Central memory CD8-positive, alpha-beta T cell (primary cell): ENCODE measurements around the gene HLCS.

Source experiments
- ATAC-seq: fragments of 150-1000 bp; cut with Tn5 transposase; replicated peaks from 2 replicates; pipeline ENCODE4 v1.10.0; 2022; ENCODE audit warnings: mild to moderate bottlenecking, moderate FRiP score, moderate number of reproducible peaks; ENCODE audit not compliant: poor library complexity, severe bottlenecking; ENCODE audit errors: extremely low read depth
- DNase-seq, 2 donors: peaks; one replicate each; pipeline ENCODE4 v3.0.0; 2021; ENCODE audit warnings: low spot score in 2 of 2
- H3K27ac Mint-ChIP-seq: one replicate; pipeline ENCODE4 v1.8.0; 2022; ENCODE audit warnings: low read depth, mild to moderate bottlenecking, moderate library complexity, mixed read lengths
- H3K27me3 Mint-ChIP-seq: one replicate; pipeline ENCODE4 v1.8.0; 2022; ENCODE audit warnings: mixed read lengths
- H3K36me3 Mint-ChIP-seq: one replicate; pipeline ENCODE4 v1.8.0; 2022; ENCODE audit warnings: mild to moderate bottlenecking, moderate library complexity, mixed read lengths; ENCODE audit not compliant: insufficient read depth
- H3K4me1 Mint-ChIP-seq: one replicate; pipeline ENCODE4 v1.8.0; 2022; ENCODE audit warnings: mixed read lengths
- H3K4me3 Mint-ChIP-seq: one replicate; pipeline ENCODE4 v1.8.0; 2022; ENCODE audit warnings: mild to moderate bottlenecking, moderate library complexity, mixed read lengths
- H3K9me3 Mint-ChIP-seq: one replicate; pipeline ENCODE4 v1.8.0; 2022; ENCODE audit warnings: mixed read lengths

HLCS gene

DNA sequence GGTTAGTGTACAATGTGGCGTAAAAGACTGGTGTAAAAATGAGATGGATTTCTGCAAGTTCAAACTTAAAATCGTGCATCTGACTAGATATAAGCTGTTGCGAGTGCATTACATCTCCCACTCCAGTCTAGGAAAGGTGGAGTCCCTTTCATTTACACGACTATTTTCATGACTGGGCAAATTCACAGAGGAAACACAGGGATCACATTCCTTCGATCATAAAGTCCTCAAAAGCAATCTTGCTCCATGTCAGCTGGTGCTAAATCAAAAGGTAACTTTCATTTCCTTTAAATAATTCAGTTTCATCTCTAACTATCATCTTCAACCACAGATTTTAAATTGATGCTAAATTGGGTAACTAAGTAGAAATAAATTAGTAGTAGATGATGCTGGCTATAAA, 100.0 kb downstream of the HLCS start:
- Mint-ChIP-seq H3K27ac (no peak overlapping the region), H3K36me3 (peaks cover 4% of the 10 kb centered on the region), H3K9me3 (no peaks in the 10 kb centered on the region), H3K27me3 (no peaks in the 10 kb centered on the region), H3K4me1 (peaks cover 23% of the 10 kb centered on the region), H3K4me3 (no peak overlapping the region)
- DNase-seq (no peak), ATAC-seq (no peak)

DNA sequence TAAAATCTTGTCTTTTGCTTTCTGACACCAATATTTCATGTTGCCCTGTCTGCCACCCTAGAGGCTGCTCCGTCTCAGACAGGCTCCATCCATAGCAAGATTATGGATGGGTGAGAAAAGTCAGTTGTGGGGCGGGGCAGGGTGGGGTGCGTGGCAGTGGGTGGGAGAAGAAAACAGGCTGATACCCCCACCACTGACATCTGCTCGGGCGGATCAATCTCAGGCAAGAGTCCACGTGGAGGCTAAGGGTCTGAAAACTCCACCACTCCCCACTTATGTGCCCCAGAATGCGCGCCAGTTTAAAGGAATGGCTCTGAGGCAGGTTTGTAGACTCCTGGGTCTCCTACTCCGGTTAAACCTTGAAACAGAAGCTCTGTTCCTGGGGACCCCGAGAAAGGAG, 101.5 kb downstream of the HLCS start:
- no peaks in the 10 kb centered on the region for H3K9me3 Mint-ChIP-seq
- H3K36me3 Mint-ChIP-seq, result peaks cover 1% of the 10 kb centered on the region
- H3K4me1 Mint-ChIP-seq, result peaks cover 29% of the 10 kb centered on the region
- H3K27ac Mint-ChIP-seq, result no peak overlapping the region
- ATAC-seq, result no peak
- H3K4me3 Mint-ChIP-seq, result no peak overlapping the region
- no peaks in the 10 kb centered on the region for H3K27me3 Mint-ChIP-seq
- no peak for DNase-seq

GRCh38 chr21:36863260-36863659, 103.2 kb downstream of the HLCS start:
- Mint-ChIP-seq H3K36me3 (peaks cover 1% of the 10 kb centered on the region), H3K4me1 (peaks cover 36% of the 10 kb centered on the region), H3K9me3 (no peaks in the 10 kb centered on the region), H3K27me3 (no peaks in the 10 kb centered on the region), H3K27ac (no peak overlapping the region), H3K4me3 (no peak overlapping the region)
- no peak for DNase-seq
- no peak for ATAC-seq

DNA sequence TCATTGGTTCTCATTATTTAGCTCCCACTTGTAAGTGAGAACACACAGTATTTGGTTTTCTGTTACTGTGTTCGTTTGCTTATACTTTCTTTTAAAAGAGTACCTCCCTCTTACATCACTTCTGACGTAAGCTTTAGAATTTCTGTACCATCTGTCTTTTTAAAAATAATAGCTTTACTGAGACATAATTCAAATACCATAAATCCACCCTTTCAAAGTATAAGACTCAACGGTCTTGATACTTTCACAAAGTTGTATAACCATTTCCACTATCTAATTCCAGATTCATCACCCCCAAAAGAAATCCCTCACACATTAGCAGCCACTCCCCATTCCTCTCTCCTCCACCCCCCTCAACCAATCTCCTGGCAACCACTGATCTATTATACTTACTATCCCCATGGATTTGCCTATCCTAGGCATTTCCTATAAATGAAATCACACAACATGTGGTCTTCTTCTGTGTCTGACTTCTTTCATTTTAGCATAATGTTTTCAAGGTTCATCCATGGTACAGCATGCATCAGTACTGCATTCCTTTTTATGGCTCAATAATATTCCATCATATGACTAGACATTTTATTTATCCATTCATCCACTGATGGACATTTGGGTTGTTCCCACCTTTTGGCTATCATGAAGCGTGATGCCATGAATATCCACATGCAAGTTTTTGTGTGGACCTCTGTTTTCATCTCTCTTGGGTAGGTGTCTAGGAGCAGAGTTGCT, 104.7 kb downstream of the HLCS start:
- Mint-ChIP-seq H3K9me3 (no peaks in the 10 kb centered on the region), H3K4me1 (peaks cover 26% of the 10 kb centered on the region), H3K27ac (no peak overlapping the region), H3K27me3 (no peaks in the 10 kb centered on the region), H3K4me3 (no peak overlapping the region), H3K36me3 (peaks cover 1% of the 10 kb centered on the region)
- no peak for ATAC-seq
- no peak for DNase-seq

DNA sequence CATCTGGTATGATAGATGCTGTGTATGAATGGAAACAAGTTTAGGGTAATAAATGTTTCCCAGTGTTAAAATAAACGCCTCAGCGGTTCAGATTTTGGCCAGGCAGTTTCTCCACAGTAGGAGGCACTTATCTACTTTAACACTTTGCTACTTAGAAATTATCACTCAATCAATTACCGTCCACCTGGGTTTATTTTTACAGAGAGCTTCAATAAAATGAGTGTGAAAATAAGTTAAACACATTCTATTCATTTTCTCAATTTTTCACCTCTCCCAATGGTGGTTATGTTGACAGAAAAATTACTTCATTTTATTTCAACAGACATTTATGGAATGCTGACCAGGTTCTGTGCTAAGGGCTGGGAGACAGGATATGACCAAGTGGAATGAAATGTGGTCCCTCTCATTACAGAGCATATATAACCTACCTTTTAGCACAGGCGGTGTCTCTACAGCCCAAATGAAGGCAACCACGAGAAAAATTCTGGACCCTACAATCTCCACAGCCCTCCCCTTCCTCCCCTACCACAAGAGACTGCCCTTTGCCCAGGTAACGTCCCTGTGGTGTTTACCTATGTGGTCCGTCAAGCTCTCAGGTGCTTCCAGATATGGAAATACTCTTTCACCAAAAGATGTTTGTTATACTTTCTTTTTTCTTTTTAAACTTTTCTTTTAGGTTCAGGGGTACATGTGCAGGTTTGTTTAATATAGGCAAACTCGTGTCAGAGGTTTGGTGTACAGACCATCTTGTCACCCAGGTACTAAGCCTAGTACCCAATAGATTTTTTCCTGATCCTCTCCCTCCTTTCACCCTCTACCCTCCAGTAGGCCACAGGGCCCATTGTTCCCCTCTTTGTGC, 105.5 kb downstream of the HLCS start:
- H3K27ac Mint-ChIP-seq, result no peak overlapping the region
- DNase-seq, result no peak

DNA sequence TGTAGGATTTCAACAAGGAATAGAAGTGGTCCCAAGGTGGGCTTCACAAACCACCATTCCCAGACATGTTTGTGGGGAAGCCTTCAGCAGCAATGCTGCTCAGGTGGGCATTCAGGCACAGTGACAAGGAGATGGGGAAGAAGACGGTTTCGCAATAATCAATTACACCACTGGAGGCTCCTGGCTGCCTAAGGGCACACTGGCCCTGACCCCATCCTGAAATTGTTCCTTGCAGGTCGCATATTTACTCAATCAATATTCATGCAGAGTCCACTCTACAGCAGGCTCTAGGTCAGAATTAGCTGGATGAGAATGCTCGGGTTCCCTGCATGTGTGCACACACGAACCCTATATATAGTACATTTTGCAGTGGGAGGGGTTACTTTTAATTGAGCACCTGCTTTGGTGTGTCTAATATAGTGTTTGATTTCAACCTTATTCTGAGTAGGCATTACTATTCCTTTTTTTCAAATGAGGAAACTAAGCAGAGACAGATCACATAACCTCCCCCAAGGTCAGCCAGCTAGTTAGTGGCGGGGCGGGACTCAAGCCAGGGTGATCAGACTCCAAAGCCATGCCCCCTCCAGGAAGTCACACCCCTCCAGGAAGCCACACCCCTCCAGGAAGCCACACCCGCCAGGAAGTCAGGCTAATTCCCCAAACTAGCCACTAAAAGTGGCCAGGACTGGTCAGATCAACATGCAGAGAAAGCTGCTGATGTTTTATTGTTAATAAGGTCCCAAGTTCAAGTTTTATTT, 106.5 kb downstream of the HLCS start:
- H3K27ac Mint-ChIP-seq, result peak overlapping the region; percentile 53
- peaks cover 31% of the 10 kb centered on the region for H3K4me1 Mint-ChIP-seq
- no peaks in the 10 kb centered on the region for H3K27me3 Mint-ChIP-seq
- ATAC-seq (peak; percentile 62), DNase-seq (no peak)
- no peaks in the 10 kb centered on the region for H3K9me3 Mint-ChIP-seq
- peaks cover 1% of the 10 kb centered on the region for H3K36me3 Mint-ChIP-seq
- H3K4me3 Mint-ChIP-seq, result no peak overlapping the region

More for the DNA sequence above, 105.5 kb downstream of the HLCS start:
- H3K9me3 Mint-ChIP-seq, result no peaks in the 10 kb centered on the region
- ATAC-seq, result no peak
- H3K27me3 Mint-ChIP-seq, result no peaks in the 10 kb centered on the region
- H3K4me1 Mint-ChIP-seq, result peaks cover 31% of the 10 kb centered on the region
- H3K4me3 Mint-ChIP-seq, result no peak overlapping the region
- H3K36me3 Mint-ChIP-seq, result peaks cover 1% of the 10 kb centered on the region

DNA sequence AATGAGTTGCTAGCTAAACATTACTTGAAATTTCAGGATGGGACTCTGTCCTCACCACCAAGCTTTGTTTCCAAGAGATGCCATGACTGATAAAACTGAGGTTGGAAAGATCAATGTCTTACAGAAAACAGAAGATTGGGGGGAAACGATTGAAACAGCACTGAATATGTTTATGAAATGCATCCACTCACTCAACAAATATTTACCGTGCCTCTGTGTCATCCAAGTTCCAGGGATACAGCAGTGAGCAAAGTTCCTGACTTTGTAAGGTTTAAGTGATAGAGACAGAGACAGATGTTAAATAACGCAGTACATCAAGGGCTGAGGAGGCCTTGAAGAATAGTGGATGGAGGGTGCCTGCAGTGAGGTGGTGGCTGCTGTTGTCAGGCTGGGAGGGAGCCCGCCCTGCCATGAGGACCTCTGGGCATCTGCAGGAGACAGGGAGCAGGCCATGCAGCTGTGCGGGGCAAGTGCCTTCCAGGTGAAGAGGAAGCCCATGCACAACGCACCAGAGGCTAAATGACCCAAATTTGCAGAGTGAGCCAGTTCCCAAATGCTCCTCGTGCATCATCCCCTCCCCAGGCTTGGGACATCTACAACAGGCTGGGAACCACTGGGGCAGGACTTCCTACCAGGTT, 108.0 kb downstream of the HLCS start:
- peaks cover 31% of the 10 kb centered on the region for H3K4me1 Mint-ChIP-seq
- H3K36me3 Mint-ChIP-seq, result peaks cover 3% of the 10 kb centered on the region
- H3K4me3 Mint-ChIP-seq, result no peak overlapping the region
- H3K9me3 Mint-ChIP-seq, result no peaks in the 10 kb centered on the region
- DNase-seq, result no peak
- H3K27me3 Mint-ChIP-seq, result no peaks in the 10 kb centered on the region
- H3K27ac Mint-ChIP-seq, result no peak overlapping the region
- no peak for ATAC-seq

DNA sequence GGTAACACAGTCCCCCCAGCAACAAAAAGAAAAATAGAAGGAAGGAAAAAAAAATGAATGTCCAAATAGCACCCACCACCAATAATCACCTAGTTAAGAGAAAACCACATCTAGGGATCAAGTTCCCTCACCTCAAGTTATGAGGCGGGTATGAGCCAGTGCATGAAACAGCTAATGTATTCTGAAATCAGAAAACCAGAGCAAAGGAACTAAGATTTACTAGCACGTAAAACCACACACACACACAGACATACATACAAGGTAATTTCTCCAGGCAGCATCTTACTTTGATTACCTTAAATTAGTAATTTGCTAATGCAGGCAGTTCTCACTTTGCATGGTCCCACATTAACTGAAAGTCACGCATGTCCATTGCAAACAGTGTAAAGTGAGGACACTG, 109.8 kb downstream of the HLCS start:
- H3K4me3 Mint-ChIP-seq, result no peak overlapping the region
- H3K27ac Mint-ChIP-seq, result no peak overlapping the region
- H3K9me3 Mint-ChIP-seq, result no peaks in the 10 kb centered on the region
- peaks cover 20% of the 10 kb centered on the region for H3K4me1 Mint-ChIP-seq
- H3K27me3 Mint-ChIP-seq, result no peaks in the 10 kb centered on the region
- ATAC-seq (no peak), DNase-seq (no peak)
- peaks cover 2% of the 10 kb centered on the region for H3K36me3 Mint-ChIP-seq

DNA sequence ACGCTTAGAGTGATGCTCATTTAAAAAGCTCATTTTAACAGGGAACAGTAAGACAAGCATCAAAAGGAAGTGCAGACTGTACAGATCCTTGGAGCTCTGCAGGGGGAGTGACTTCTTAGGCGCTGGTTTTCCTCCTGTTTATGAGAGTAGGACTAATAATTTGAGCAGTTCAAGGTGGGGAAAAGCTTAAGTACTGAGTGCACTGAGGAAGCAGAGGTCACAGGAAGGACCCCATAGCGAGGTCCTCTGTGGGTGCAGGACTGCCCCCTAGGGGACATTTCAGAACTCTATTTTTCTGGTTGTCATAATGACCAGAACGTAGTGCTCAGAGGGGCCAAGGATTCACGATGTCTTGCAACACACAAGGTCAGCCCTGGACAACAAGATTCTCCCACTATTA, 112.1 kb downstream of the HLCS start:
- Mint-ChIP-seq H3K36me3 (peaks cover 2% of the 10 kb centered on the region), H3K4me3 (no peak overlapping the region), H3K4me1 (peaks cover 6% of the 10 kb centered on the region), H3K9me3 (no peaks in the 10 kb centered on the region), H3K27me3 (no peaks in the 10 kb centered on the region), H3K27ac (no peak overlapping the region)
- ATAC-seq (no peak), DNase-seq (no peak)

DNA sequence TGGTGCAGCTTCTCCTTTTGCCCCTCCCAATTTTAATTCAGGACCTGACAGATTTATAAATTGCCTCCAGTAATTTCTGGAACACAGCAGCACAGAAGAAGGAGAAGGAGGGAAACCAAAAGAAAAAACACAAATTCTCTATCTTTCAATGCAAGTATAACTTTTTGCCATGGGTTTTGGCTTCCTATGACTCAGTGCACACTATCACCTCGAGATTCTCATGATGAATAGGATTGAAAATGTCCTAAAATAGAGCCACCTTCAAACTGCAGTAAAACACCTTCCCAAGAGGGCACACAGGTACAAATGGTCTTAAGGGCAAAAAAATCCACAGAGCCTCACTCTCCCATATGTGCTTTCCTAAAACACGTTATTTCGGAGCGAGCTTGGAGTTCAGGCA, 113.6 kb downstream of the HLCS start:
- Mint-ChIP-seq H3K27ac (no peak overlapping the region), H3K9me3 (no peaks in the 10 kb centered on the region), H3K4me3 (no peak overlapping the region), H3K4me1 (peaks cover 6% of the 10 kb centered on the region), H3K36me3 (peaks cover 2% of the 10 kb centered on the region), H3K27me3 (no peaks in the 10 kb centered on the region)
- DNase-seq, result no peak
- ATAC-seq, result no peak

GRCh38 chr21:36852293-36852692, 114.2 kb downstream of the HLCS start:
- Mint-ChIP-seq H3K27ac (no peak overlapping the region), H3K27me3 (no peaks in the 10 kb centered on the region), H3K36me3 (peaks cover 2% of the 10 kb centered on the region), H3K4me1 (peaks cover 6% of the 10 kb centered on the region), H3K4me3 (no peak overlapping the region), H3K9me3 (no peaks in the 10 kb centered on the region)
- ATAC-seq (no peak), DNase-seq (no peak)

GRCh38 chr21:36851121-36851520, 115.3 kb downstream of the HLCS start:
- H3K9me3 Mint-ChIP-seq, result no peaks in the 10 kb centered on the region
- H3K4me3 Mint-ChIP-seq, result no peak overlapping the region
- H3K36me3 Mint-ChIP-seq, result peaks cover 2% of the 10 kb centered on the region
- H3K27ac Mint-ChIP-seq, result no peak overlapping the region
- DNase-seq (no peak), ATAC-seq (no peak)
- H3K27me3 Mint-ChIP-seq, result no peaks in the 10 kb centered on the region
- H3K4me1 Mint-ChIP-seq, result no peaks in the 10 kb centered on the region
